ENCODE results near the gene KCNS3. TPM values are rescaled to one million over a fixed set of nuclear protein-coding genes. Genes with fewer than 3 reads are reported as not detected.

The KCNS3 gene
- total and polyA plus RNA-seq, 2 of the 4 experiments (the other 2 are of a cell fraction): 2.9 to 4.3 TPM

GRCh38 chr2:17940091-17940630 lies 61.7 kb downstream of the KCNS3 start:
- POLR2A ChIA-PET (ENCODE audit: unreplicated experiment): no interaction called here
- CTCF ChIA-PET: no interaction called here
- H3K18ac ChIP-seq (ENCODE audit: low read depth, low read length): no peak overlapping the region
- peaks cover 5% of the 10 kb centered on the region; the same call in 1 of the 2 replicates for H3K4me1 ChIP-seq (ENCODE audit: control insufficient read depth, insufficient read depth, low read length)
- no peak overlapping the region for H2AK9ac ChIP-seq (replicated peaks; ENCODE audit: low read depth, low read length, poor library complexity)
- 0 out of 2 replicates have a peak, but pooled peaks cover 5% of the 10 kb centered on the region for H3K9me1 ChIP-seq (ENCODE audit: insufficient read depth, low read length)
- TF ChIP-seq BHLHE40 (IDR thresholded peaks at IDR 0.05; ENCODE audit: low read depth, low read length): no peak; the same call in 1 of the 2 replicates
- no peak for TF ChIP-seq CTCF (conservative IDR thresholded peaks at IDR 0.05; ENCODE audit: low read depth, low read length)
- TF ChIP-seq FOS (IDR thresholded peaks at IDR 0.05; ENCODE audit: low read depth, low read length): no peak
- no peak for TF ChIP-seq CEBPB (IDR thresholded peaks at IDR 0.05; ENCODE audit: low read depth, low read length)
- TF ChIP-seq RCOR1 (IDR thresholded peaks at IDR 0.05; ENCODE audit: insufficient replicate concordance, low read length): no peak
- TF ChIP-seq RFX5 (IDR thresholded peaks at IDR 0.05; ENCODE audit: low read depth, low read length): no peak
- no peak for TF ChIP-seq POLR2A (IDR thresholded peaks at IDR 0.05; ENCODE audit: low read depth, low read length)
- TF ChIP-seq MXI1 (IDR thresholded peaks at IDR 0.05; ENCODE audit: borderline replicate concordance, low read depth, low read length): no peak
- TF ChIP-seq MAZ (IDR thresholded peaks at IDR 0.05; ENCODE audit: borderline replicate concordance, low read depth, low read length): no peak
- TF ChIP-seq CHD1 (IDR thresholded peaks at IDR 0.05; ENCODE audit: low read depth, low read length): no peak
- no peak for TF ChIP-seq RAD21 (IDR thresholded peaks at IDR 0.05; ENCODE audit: low read length)
- no peak for TF ChIP-seq SMC3 (IDR thresholded peaks at IDR 0.05; ENCODE audit: low read depth, low read length)
- no peak for ATAC-seq (ENCODE audit: low read depth)
- H3K79me1 ChIP-seq (ENCODE audit: low read depth in 1 of 2, low read length in 2 of 2): peaks cover 0 to 3% of the 10 kb centered on the region in 2 experiments; a peak in 1 of 4 replicates
- no peak overlapping the region for H2BK15ac ChIP-seq (ENCODE audit: low read depth, low read length)
- no peak overlapping the region for H2BK20ac ChIP-seq (ENCODE audit: low read depth, low read length)
- dilution Hi-C loops (cut with HindIII; ENCODE audit: low sequenced_read_pairs, unreplicated experiment) (no loop called here), in situ Hi-C loops (cut with MboI; ENCODE audit: low sequenced_read_pairs) (no loop called here), intact Hi-C loops (cut with micrococcal nuclease) (no loop called here)
- H3K4me3 ChIP-seq (ENCODE audit: insufficient read depth, low read depth, low read length): no peak overlapping the region
- no peak overlapping the region for H4K91ac ChIP-seq (ENCODE audit: insufficient read depth, low read depth, low read length)
- no peak overlapping the region for H3K4ac ChIP-seq (ENCODE audit: low read depth, low read length)
- no peak overlapping the region for H2BK120ac ChIP-seq (ENCODE audit: low read depth, low read length)
- H4K5ac ChIP-seq (ENCODE audit: low read depth, low read length): no peak overlapping the region
- H3K27ac ChIP-seq (ENCODE audit: insufficient read depth, low read length): no peak overlapping the region
- no peaks in the 10 kb centered on the region for H3K36me3 ChIP-seq (ENCODE audit: control insufficient read depth, insufficient read depth, low read length)
- no peaks in the 10 kb centered on the region; the same call in 1 of the 2 replicates for H3K27me3 ChIP-seq (ENCODE audit: control insufficient read depth, insufficient read depth, low read length)
- H4K20me1 ChIP-seq (ENCODE audit: insufficient read depth, low read length): no peaks in the 10 kb centered on the region
- H3K14ac ChIP-seq (replicated peaks; ENCODE audit: low read depth, low read length): no peak overlapping the region
- no peak overlapping the region for H3K9ac ChIP-seq (ENCODE audit: low read depth, low read length)
- no CpG with 5 or more reads among the region's 2 CpGs for WGBS, 2 experiments (ENCODE audit: extremely low coverage in 2 of 2, insufficient read length in 1 of 2)
- no peak overlapping the region for H2BK5ac ChIP-seq (ENCODE audit: low read depth, low read length, poor library complexity, severe bottlenecking)
- H4K8ac ChIP-seq (ENCODE audit: low read depth in 2 of 2, low read length in 2 of 2): no peak overlapping the region
- peaks cover 3% of the 10 kb centered on the region; the same call in 1 of the 2 replicates for H3K9me3 ChIP-seq (ENCODE audit: control insufficient read depth, insufficient read depth, low read length)
- no peak overlapping the region for H2AFZ ChIP-seq (replicated peaks; ENCODE audit: low read length, poor library complexity)
- no peak for DNase-seq
- no TSS peak for BruUV-seq (replicated peaks)
- H3K4me2 ChIP-seq (ENCODE audit: low read depth, low read length): no peak overlapping the region
- no peak overlapping the region for H2AK5ac ChIP-seq (ENCODE audit: low read depth, low read length)
- H3K23ac ChIP-seq (ENCODE audit: low read depth, low read length): no peak overlapping the region
- no peak overlapping the region for H3K56ac ChIP-seq (ENCODE audit: extremely low read depth, insufficient read depth, low read length)

Measured in IMR-90 (cell line).